Measurements from ENCODE around the gene DNAJA3.

The DNAJA3 gene

DNA sequence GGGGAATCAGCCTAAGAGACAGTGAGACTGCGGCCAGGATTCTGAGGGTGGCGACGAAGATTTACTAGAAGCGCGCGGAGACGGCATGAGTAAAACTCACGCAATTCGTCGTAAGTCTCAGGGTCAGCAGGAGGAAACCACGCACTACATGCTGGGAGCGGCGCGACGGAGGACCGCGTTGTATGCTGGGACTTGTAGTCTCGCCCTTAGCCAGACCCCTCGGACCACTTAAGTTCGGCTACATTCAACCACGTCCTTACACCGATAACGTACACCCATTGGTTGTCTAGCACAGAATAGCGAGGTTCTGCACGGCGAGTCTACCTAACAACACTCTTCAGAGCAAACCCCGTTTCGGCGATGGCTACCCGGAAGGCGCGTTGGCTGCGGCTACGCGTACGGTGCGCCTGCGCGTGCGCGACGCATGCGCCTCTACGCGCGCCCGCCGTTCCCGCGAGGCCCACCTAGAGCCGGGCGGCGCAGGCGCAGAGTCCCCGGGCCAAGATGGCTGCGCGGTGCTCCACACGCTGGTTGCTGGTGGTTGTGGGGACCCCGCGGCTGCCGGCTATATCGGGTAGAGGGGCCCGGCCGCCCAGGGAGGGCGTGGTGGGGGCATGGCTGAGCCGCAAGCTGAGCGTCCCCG is at the start of gene DNAJA3:
TSS of gene DNAJA3 (plus strand) at position 491 of the 643 bp plus-strand sequence. CDS start at position 505, 14 bp downstream.
- DNase-seq = peak; percentile 90

- no peak for DNase-seq
Measured at GRCh38 chr16:4376126-4376892, 49.4 kb upstream of the DNAJA3 start.

DNA sequence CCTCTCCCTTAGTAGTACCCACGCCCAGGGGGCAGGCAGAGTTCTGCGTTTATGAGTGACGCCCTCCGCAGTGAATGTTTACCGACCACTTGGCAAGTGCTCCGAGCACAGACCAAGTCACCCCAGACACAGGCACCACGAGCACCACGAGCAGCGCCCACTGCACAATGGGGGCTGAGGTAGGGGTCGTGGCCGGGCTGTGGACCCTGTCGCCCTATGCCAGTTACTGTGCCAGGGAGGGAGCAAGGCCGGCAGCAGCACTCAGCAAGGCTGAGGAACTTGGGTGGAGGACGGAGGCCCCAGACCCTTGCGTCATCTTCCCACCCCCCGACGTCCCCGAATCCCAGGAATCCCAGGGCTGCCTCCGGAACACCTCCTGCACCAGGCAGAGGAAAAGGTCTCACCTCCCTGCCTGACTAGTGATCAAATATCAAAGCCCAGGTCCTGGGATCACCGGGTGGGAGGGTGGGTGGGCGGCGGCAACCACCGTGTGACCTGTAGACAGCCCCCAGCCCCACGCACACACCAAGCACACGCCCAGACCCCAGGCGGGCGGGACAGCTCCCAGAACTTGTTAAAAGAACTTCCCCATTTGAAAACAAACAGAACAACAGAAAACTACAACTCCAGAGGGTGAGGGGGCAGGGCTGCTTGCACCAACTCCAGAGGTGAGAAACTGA is 48.6 kb upstream of the DNAJA3 start:
- DNase-seq = no peak

DNA sequence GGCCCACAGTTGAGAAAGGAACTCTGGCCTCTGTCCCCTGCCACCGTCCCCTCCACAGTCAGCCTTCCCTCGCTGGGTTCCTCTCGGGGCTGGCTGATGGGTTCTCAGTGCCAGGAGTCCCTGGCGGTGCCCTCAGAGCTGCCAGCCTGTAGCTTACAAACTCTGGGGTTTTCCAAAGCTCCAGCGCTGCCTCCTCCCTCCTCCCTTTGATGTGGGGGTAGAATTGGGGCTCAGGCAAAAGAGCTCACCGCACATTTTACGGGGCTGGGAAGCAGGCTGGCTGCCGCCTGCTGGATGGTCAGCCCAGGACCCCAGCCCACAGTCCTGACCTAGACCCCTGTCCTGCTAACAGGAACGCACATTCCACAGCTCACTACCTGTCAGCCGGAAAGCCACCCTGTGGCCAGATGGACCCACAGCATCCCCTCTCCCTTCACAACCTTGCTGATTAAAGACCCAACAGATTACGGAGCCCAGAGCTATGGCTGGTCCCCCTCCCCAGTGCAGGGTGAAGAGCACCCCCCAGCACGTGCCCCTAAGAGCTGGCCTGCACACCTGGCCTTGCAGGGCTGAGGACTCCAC is 48.0 kb upstream of the DNAJA3 start:
- DNase-seq = no peak

DNA sequence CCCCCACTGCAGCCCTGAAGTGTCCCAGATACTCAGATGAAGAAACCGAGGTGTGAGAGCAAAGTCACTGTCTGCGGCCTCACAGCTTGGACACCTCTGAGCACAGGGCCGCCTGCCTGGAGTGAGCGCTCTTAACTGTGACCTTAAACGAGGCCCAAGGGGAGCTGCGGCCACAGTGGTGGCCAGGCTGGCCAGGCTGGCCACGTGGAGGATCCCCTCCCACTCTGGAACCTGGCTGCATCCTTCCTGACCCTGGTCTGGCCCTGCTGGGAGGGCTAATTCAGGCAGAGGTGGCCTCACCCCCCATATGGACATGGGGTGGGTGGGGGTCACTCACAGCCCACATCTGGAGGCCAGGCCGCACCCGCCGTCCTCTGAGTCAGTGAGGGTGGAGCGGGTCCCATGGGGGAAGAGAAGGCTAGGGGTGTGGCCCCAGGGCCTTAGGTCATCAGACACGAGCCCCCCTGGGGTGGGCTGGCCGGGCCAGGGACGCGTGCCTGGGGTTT is 47.5 kb upstream of the DNAJA3 start:
- DNase-seq = no peak

DNA sequence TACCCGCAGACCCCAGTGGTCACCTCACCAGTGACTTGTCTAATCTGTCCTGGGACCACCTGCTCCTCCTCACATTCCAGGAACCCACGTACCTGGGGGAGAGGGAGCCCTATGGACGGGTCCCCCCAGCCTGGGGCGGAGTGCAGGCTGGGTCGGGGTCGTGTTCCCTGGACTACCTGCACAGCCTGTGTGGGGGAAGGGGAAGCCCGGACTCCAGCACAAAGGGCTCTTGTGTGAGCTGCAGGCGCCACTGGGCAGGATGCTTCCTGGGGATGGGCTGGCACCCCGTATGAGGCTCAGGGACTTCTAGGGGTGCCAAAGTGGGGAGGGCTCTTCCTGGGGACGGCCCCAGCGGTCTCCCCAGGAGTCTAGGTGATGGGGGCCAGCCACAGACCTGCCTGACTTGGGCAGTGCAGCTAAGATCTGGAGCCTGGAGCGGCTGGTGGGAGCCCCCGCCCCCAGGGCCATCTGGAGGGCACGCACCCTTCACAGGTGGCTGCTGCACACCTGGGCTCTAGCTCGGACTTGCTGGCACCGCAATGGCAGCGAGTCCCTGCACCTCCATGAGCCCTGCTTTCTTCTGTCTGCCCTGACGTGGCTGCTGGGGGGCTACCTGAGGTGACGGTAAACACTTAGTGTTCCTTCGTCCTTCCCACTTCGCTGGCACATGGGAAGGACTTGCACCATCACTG is 46.5 kb upstream of the DNAJA3 start:
- no peak for DNase-seq

- DNase-seq = no peak
Measured at GRCh38 chr16:4380119-4381063, 45.3 kb upstream of the DNAJA3 start.

GRCh38 chr16:4381072-4381934 is 44.4 kb upstream of the DNAJA3 start:
- no peak for DNase-seq

- no peak for DNase-seq
Measured at GRCh38 chr16:4381935-4382794, 43.5 kb upstream of the DNAJA3 start.

GRCh38 chr16:4382795-4383357 is 42.8 kb upstream of the DNAJA3 start:
- DNase-seq = no peak

- DNase-seq = no peak
Measured at GRCh38 chr16:4383591-4384444, 41.9 kb upstream of the DNAJA3 start.

DNA sequence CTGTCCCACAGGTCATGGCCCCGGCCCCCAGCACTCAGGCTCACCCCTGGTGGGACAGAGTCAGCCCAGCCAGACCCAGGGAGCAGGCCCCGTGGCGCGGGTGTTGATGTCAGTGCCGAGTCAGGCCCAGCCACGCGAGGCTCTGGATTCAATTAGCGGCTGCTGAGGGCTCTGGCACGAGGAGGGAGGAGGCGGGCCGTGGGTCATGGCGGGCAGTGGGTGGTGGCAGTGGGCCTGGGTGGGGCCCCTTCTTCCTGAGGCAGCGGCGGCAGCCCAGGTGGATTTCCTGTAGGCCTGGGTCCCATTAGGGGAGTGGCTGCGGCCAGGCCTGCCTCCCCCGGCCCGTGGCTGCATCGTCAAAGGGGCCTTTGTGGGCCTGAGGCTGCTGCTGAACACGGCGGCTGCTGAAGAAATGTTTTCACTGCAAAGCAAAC is 41.1 kb upstream of the DNAJA3 start:
- DNase-seq = no peak

- no peak for DNase-seq
Measured at GRCh38 chr16:4385066-4385788, 40.4 kb upstream of the DNAJA3 start.

GRCh38 chr16:4385789-4386450 is 39.7 kb upstream of the DNAJA3 start:
- DNase-seq = no peak

- no peak for DNase-seq
Measured at GRCh38 chr16:4386451-4386805, 39.2 kb upstream of the DNAJA3 start.

GRCh38 chr16:4386951-4387565 is 38.6 kb upstream of the DNAJA3 start:
- DNase-seq = no peak

All from CD4-positive, alpha-beta T cell treated with Interferon gamma for 1 hour (primary cell).